ENCODE data around the gene REC114. TPM values are rescaled to one million over a fixed set of nuclear protein-coding genes. Genes with fewer than 3 reads are reported as not detected.
A peak's percentile ranks its signal among the peaks of the same experiment; 100 is the strongest.

REC114 gene
- polyA plus RNA-seq, 1 donor (not counting 4 experiments of a cell fraction or from before 2014, with no cell fraction given), result not detected

- no peak overlapping the region for H2AFZ ChIP-seq (ENCODE audit: control insufficient read depth, low read length)
- dilution Hi-C loops (cut with MboI; ENCODE audit: extremely low pct_ligation_motif_present, low sequenced_read_pairs), result no loop called here
- DNase-seq (ENCODE audit: low read depth, low spot score), result no peak
- H3K79me2 ChIP-seq (ENCODE audit: control insufficient read depth, insufficient read depth, low read length), result no peaks in the 10 kb centered on the region
- H3K27ac ChIP-seq (ENCODE audit: control insufficient read depth, insufficient read depth, low read length), result peak overlapping the region; percentile 28
- H4K20me1 ChIP-seq (ENCODE audit: control insufficient read depth, extremely low read depth, insufficient read depth, low read length), result peaks cover 6% of the 10 kb centered on the region
- H3K4me3 ChIP-seq (ENCODE audit: control insufficient read depth in 2 of 3, extremely low read depth in 1 of 3, insufficient read depth in 2 of 3, low read depth in 1 of 3, low read length in 3 of 3), result no peak overlapping the region
- no peak overlapping the region for H3K4me2 ChIP-seq (ENCODE audit: control insufficient read depth, extremely low read depth, insufficient read depth, low read depth, low read length)
- H3K27me3 ChIP-seq (ENCODE audit: control insufficient read depth, extremely low read depth, insufficient read depth, low read length), result no peaks in the 10 kb centered on the region
- TF ChIP-seq EZH2 (IDR thresholded peaks at IDR 0.05; ENCODE audit: low read length) (no peak), CTCF (optimal IDR thresholded peaks at IDR 0.05 in 1 of 3, IDR thresholded peaks at IDR 0.05 in 1 of 3, conservative IDR thresholded peaks at IDR 0.05 in 1 of 3; ENCODE audit: extremely low read depth in 1 of 3, insufficient read depth in 2 of 3, low read length in 3 of 3) (no peak)
- H3K9ac ChIP-seq (ENCODE audit: control insufficient read depth, extremely low read depth, insufficient read depth, low read length), result no peak overlapping the region
- FAIRE-seq, result no peak
- peaks cover 38% of the 10 kb centered on the region for H3K4me1 ChIP-seq (ENCODE audit: control insufficient read depth, extremely low read depth, insufficient read depth, low read length)
- H3K9me3 ChIP-seq (ENCODE audit: control insufficient read depth, low read depth, low read length), result no peaks in the 10 kb centered on the region
- H3K36me3 ChIP-seq (ENCODE audit: control insufficient read depth in 2 of 2, extremely low read depth in 1 of 2, insufficient read depth in 2 of 2, low read length in 2 of 2), result peaks cover 24 to 48% of the 10 kb centered on the region in 2 experiments
- peaks cover 5% of the 10 kb centered on the region for H3K9me1 ChIP-seq (ENCODE audit: control insufficient read depth, extremely low read depth, insufficient read depth, low read length)
These were observed 130.1 kb downstream of the REC114 start for GRCh38 chr15:73573037-73573436.

DNA sequence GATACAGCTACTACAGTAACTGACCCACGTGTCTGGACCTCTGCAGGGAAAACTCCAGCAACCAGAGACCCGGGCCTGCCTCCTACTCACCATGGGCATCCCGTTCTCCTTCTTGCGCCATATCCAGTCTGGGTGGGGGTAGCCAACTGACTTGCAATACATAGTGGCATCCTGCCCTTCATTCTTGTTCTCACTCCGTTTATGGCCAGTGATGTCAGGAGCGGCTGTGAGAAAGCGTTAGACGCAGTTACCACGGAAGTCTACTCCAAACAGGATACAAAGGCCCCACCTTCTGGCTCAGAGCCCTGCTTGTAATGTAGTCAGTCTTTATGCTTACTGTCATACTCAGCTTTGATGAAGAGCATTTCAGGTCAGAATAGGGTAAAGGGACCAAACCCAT, 130.6 kb downstream of the REC114 start:
- dilution Hi-C loops (cut with MboI; ENCODE audit: extremely low pct_ligation_motif_present, low sequenced_read_pairs), result no loop called here
- peaks cover 5% of the 10 kb centered on the region for H3K9me1 ChIP-seq (ENCODE audit: control insufficient read depth, extremely low read depth, insufficient read depth, low read length)
- no peak overlapping the region for H2AFZ ChIP-seq (ENCODE audit: control insufficient read depth, low read length)
- peaks cover 21 to 45% of the 10 kb centered on the region in 2 experiments for H3K36me3 ChIP-seq (ENCODE audit: control insufficient read depth in 2 of 2, extremely low read depth in 1 of 2, insufficient read depth in 2 of 2, low read length in 2 of 2)
- no peak overlapping the region for H3K4me2 ChIP-seq (ENCODE audit: control insufficient read depth, extremely low read depth, insufficient read depth, low read depth, low read length)
- no peak for DNase-seq (ENCODE audit: low read depth, low spot score)
- no peak overlapping the region for H3K4me3 ChIP-seq (ENCODE audit: control insufficient read depth in 2 of 3, extremely low read depth in 1 of 3, insufficient read depth in 2 of 3, low read depth in 1 of 3, low read length in 3 of 3)
- H3K4me1 ChIP-seq (ENCODE audit: control insufficient read depth, extremely low read depth, insufficient read depth, low read length), result peaks cover 43% of the 10 kb centered on the region
- peaks cover 6% of the 10 kb centered on the region for H4K20me1 ChIP-seq (ENCODE audit: control insufficient read depth, extremely low read depth, insufficient read depth, low read length)
- H3K27me3 ChIP-seq (ENCODE audit: control insufficient read depth, extremely low read depth, insufficient read depth, low read length), result no peaks in the 10 kb centered on the region
- H3K27ac ChIP-seq (ENCODE audit: control insufficient read depth, insufficient read depth, low read length), result peak overlapping the region; percentile 43
- no peaks in the 10 kb centered on the region for H3K9me3 ChIP-seq (ENCODE audit: control insufficient read depth, low read depth, low read length)
- peak; percentile 82 for FAIRE-seq
- peak overlapping the region; percentile 2 for H3K9ac ChIP-seq (ENCODE audit: control insufficient read depth, extremely low read depth, insufficient read depth, low read length)
- no peak for TF ChIP-seq CTCF (optimal IDR thresholded peaks at IDR 0.05 in 1 of 3, IDR thresholded peaks at IDR 0.05 in 1 of 3, conservative IDR thresholded peaks at IDR 0.05 in 1 of 3; ENCODE audit: extremely low read depth in 1 of 3, insufficient read depth in 2 of 3, low read length in 3 of 3)
- no peak for TF ChIP-seq EZH2 (IDR thresholded peaks at IDR 0.05; ENCODE audit: low read length)
- H3K79me2 ChIP-seq (ENCODE audit: control insufficient read depth, insufficient read depth, low read length), result no peaks in the 10 kb centered on the region
